Fibroblast of pulmonary artery (primary cell): ENCODE results near the gene PIK3R6.

ENCODE experiments used
- DNase-seq: peaks from one replicate; pipeline ENCODE4 v3.0.0-alpha.2; 2010; ENCODE audit warnings: low read depth
- H3K4me3 ChIP-seq: replicated peaks from 2 replicates; pipeline ENCODE4 v1.5.1; 2011; ENCODE audit warnings: low read depth, mild to moderate bottlenecking, control low read depth, low read length, moderate library complexity
- CTCF ChIP-seq: IDR thresholded peaks from 2 replicates; pipeline ENCODE4 v1.5.1; 2011; ENCODE audit warnings: mild to moderate bottlenecking, control low read depth, low read length, inconsistent platforms; ENCODE audit errors: missing control alignments

PIK3R6 gene

GRCh38 chr17:8900207-8900606 lies 32.7 kb upstream of the PIK3R6 start:
- no peak for DNase-seq
- no peak for TF ChIP-seq CTCF
- no peak overlapping the region for H3K4me3 ChIP-seq

- H3K4me3 ChIP-seq, result no peak overlapping the region
- TF ChIP-seq CTCF, result no peak
- DNase-seq, result no peak
Observed at GRCh38 chr17:8898636-8899035, 31.2 kb upstream of the PIK3R6 start.

DNA sequence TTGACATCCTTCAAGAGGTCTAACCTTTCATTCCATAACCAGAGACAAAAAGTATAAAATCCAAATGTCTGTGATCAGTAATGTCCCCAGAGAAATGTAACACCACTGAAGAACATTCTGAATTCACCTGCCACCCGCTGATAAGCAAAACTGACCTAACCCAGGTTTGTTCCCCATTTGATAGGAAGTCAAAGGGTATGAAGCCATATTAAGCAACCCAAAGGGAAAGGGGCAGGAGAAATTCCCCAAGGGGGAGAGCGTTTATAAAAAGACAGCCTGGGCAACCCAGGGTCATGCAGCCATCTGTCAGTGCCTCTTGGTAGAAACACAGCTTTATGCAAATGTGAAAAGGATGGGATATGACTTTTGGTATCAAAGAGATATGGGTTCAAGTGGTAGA lies 30.7 kb upstream of the PIK3R6 start:
- no peak overlapping the region for H3K4me3 ChIP-seq
- DNase-seq, result no peak
- TF ChIP-seq CTCF, result no peak

DNA sequence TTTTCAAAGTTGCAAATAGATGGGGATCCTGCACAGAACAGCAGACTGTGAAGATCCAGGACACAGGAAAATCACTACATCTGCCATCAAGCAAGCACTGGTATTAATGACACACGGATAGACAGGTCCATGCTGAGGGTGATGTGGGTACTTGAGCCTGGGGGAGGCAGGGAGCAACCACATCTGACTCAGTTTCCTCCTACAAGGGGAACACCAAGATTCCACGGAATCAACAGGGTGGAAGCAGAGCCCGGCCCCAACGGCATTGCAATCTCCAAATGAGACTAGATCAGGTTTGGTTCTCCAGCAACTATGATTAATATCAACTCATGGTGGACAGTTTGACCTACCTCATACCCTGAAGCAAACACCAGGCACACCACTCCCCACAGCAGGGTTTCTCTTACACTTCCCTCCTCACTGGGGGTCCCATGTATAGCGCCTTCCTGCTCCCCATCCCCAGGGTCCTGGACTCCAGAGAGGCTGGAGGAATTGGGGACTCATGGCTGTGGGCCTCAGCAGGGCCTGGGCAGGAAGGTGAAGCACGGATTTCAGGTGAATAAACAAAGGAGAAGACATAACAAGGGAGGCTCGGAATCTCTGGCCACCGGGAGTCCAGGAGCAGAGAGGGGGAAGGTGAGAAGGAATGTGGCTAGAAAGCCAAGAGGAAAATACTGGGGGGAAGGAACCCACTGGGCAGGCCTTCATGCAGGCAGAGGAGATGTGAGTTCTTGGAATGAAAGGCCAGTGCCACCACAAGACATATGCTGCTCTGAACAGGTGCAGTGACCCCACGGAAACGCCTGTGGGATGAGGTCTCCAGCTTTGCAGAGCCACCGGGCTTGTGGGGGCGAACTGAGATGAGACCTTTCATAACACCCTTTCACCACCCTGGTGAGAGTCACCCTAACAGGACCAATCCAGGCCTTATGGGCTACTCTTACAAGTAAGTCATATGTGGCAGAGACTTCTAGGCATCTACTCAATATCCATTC lies 29.5 kb upstream of the PIK3R6 start:
- no peak for TF ChIP-seq CTCF
- no peak overlapping the region for H3K4me3 ChIP-seq
- no peak for DNase-seq

- no peak for DNase-seq
- no peak for TF ChIP-seq CTCF
- H3K4me3 ChIP-seq, result no peak overlapping the region
Observed at GRCh38 chr17:8896087-8896486, 28.6 kb upstream of the PIK3R6 start.

GRCh38 chr17:8894673-8895578 lies 27.5 kb upstream of the PIK3R6 start:
- TF ChIP-seq CTCF, result peak; percentile 89
- peak overlapping the region; percentile 9 for H3K4me3 ChIP-seq
- peak; percentile 79 for DNase-seq
